Liver (tissue), 9 donors: ENCODE measurements around the gene SERPINF2. TPM values are rescaled to one million over a fixed set of nuclear protein-coding genes. Genes with fewer than 3 reads are reported as not detected.

ENCODE experiments used
- DNase-seq: peaks from one replicate; pipeline ENCODE4 v3.0.0-alpha.2; 2017; ENCODE audit warnings: low spot score
- H3K27ac ChIP-seq, 2 donors: one replicate each; pipeline ENCODE4 v1.7.0; 2013; ENCODE audit warnings: inconsistent platforms in 2 of 2, low read length in 2 of 2, control low read depth in 1 of 2, low read depth in 1 of 2, mild to moderate bottlenecking in 1 of 2
- H3K27me3 ChIP-seq, 4 donors: one replicate each; pipeline versions ENCODE4 v1.6.1 to v1.7.0; 2013; ENCODE audit warnings: low read length in 3 of 4, inconsistent platforms in 1 of 4, mild to moderate bottlenecking in 1 of 4, moderate library complexity in 1 of 4; ENCODE audit not compliant: control insufficient read depth in 4 of 4, insufficient read depth in 4 of 4
- H3K36me3 ChIP-seq, 4 donors: one replicate each; pipeline versions ENCODE4 v1.6.1 to v1.7.0; 2013; ENCODE audit warnings: low read length in 3 of 4, mild to moderate bottlenecking in 3 of 4, low read depth in 1 of 4, moderate library complexity in 1 of 4; ENCODE audit not compliant: control insufficient read depth in 4 of 4, insufficient read depth in 3 of 4
- H3K4me1 ChIP-seq, 4 donors: one replicate each; pipeline versions ENCODE4 v1.6.1 to v1.7.0; 2013; ENCODE audit warnings: low read length in 3 of 4, mild to moderate bottlenecking in 3 of 4, moderate library complexity in 1 of 4; ENCODE audit not compliant: control insufficient read depth in 4 of 4, insufficient read depth in 4 of 4
- H3K4me3 ChIP-seq, 3 donors: one replicate each; pipeline versions ENCODE4 v1.6.1 to v1.7.0; 2013; ENCODE audit warnings: low read length in 3 of 3, control low read depth in 1 of 3, low read depth in 1 of 3, mild to moderate bottlenecking in 1 of 3
- H3K9ac ChIP-seq, 2 donors: one replicate each; pipeline ENCODE4 v1.7.0; 2013; ENCODE audit warnings: low read length in 2 of 2, mild to moderate bottlenecking in 2 of 2, moderate library complexity in 2 of 2, control low read depth in 1 of 2, low read depth in 1 of 2
- H3K9me3 ChIP-seq, 4 donors: one replicate each; pipeline versions ENCODE4 v1.6.1 to v1.7.0; 2013; ENCODE audit warnings: low read length in 3 of 4; ENCODE audit not compliant: control insufficient read depth in 4 of 4
- EGR1 ChIP-seq, 2 donors: IDR thresholded peaks; 2 replicates each; pipeline ENCODE4 v1.6.1; 2016 to 2018; ENCODE audit warnings: antibody characterized with exemption in 2 of 2, low read depth in 2 of 2
- FOXA1 ChIP-seq: IDR thresholded peaks from 2 replicates; pipeline ENCODE4 v1.6.1; 2016; ENCODE audit warnings: antibody characterized with exemption
- FOXA2 ChIP-seq: IDR thresholded peaks from 2 replicates; pipeline ENCODE4 v1.6.1; 2016; ENCODE audit warnings: antibody characterized with exemption
- GABPA ChIP-seq, 2 donors: IDR thresholded peaks in 1 of 2; conservative IDR thresholded peaks in 1 of 2; 2 replicates each; pipeline ENCODE4 v1.6.1; 2016; ENCODE audit warnings: antibody characterized with exemption in 2 of 2, mild to moderate bottlenecking in 1 of 2, moderate library complexity in 1 of 2
- HNF4A ChIP-seq, 2 donors: conservative IDR thresholded peaks; 2 replicates each; pipeline ENCODE4 v1.6.1; 2016; ENCODE audit warnings: antibody characterized with exemption in 2 of 2, mild to moderate bottlenecking in 2 of 2
- HNF4G ChIP-seq: IDR thresholded peaks from 2 replicates; pipeline ENCODE4 v1.6.1; 2016; ENCODE audit warnings: antibody characterized with exemption
- JUND ChIP-seq, 2 donors: IDR thresholded peaks; 2 replicates each; pipeline ENCODE4 v1.6.1; 2016; ENCODE audit warnings: antibody characterized with exemption in 2 of 2
- NR2F2 ChIP-seq: IDR thresholded peaks from 2 replicates; pipeline ENCODE4 v1.6.1; 2016; ENCODE audit warnings: antibody characterized with exemption
- RAD21 ChIP-seq, 2 donors: IDR thresholded peaks; 2 replicates each; pipeline ENCODE4 v1.6.1; 2016; ENCODE audit warnings: antibody characterized with exemption in 2 of 2, mild to moderate bottlenecking in 2 of 2
- RXRA ChIP-seq, 2 donors: IDR thresholded peaks; 2 replicates each; pipeline ENCODE4 v1.6.1; 2017 to 2018; ENCODE audit warnings: antibody characterized with exemption in 2 of 2, mild to moderate bottlenecking in 1 of 2
- SP1 ChIP-seq: IDR thresholded peaks from 2 replicates; pipeline ENCODE4 v1.6.1; 2018; ENCODE audit warnings: antibody characterized with exemption, mild to moderate bottlenecking
- TAF1 ChIP-seq: conservative IDR thresholded peaks from 2 replicates; pipeline ENCODE4 v1.6.1; 2016; ENCODE audit warnings: antibody characterized with exemption, mild to moderate bottlenecking
- YY1 ChIP-seq: IDR thresholded peaks from 2 replicates; pipeline ENCODE4 v1.6.1; 2016; ENCODE audit warnings: antibody characterized with exemption, mild to moderate bottlenecking
- WGBS: extraction: QIAGEN DNeasy Blood & Tissue Kit; methylation state at CpG from one replicate; pipeline ENCODE4 v1.1.7; 2013; 5-methylcytosine and 5-hydroxymethylcytosine counted together
- polyA plus RNA-seq, 2 donors: library from polyadenylated mRNA; stranded (reverse) in 1 of 2; unstranded in 1 of 2; fragments of 200-250 nt in 1 of 2; fragments of >200 nt in 1 of 2; fragmentation: Nextera tagmentation in 1 of 2; extraction: Ambion mirVana in 1 of 2; gene quantifications; one replicate each; pipeline versions ENCODE4 v1.2.1 to v1.2.3, GENCODE V29; 2013 to 2015
- total RNA-seq, 2 donors: library from RNA; depleted of rRNA; stranded (reverse); fragments of >200 nt; gene quantifications; one replicate each; pipeline ENCODE4 v1.2.3, GENCODE V29; 2014
- TF ChIP-seq, protein P1 (sequence below): fragments of 150-350 bp; IDR thresholded peaks from 2 replicates; pipeline ENCODE4 v1.5.1; 2017; ENCODE audit warnings: improper control_type of control experiment, low read depth, low read length; ENCODE audit not compliant: missing input control
- TF ChIP-seq, protein P2 (sequence below): IDR thresholded peaks from 2 replicates; pipeline ENCODE4 v1.6.1; 2016; ENCODE audit warnings: antibody characterized with exemption
- TF ChIP-seq, protein P3 (sequence below): IDR thresholded peaks from 2 replicates; pipeline ENCODE4 v1.6.1; 2016; ENCODE audit warnings: antibody characterized with exemption
- TF ChIP-seq, protein P4 (sequence below): IDR thresholded peaks from 2 replicates; pipeline ENCODE4 v1.6.1; 2016; ENCODE audit warnings: antibody characterized with exemption, mild to moderate bottlenecking
- TF ChIP-seq, protein P5 (sequence below): IDR thresholded peaks from 2 replicates; pipeline ENCODE4 v1.6.1; 2016; ENCODE audit warnings: antibody characterized with exemption
- donor health status: healthy.
- donor health status: healthy.
- donor health status: healthy.
- donor health status: healthy.
- donor health status: healthy.

SERPINF2 gene
- total and polyA plus RNA-seq, 4 donors, result 477 to 1,248 (median 675) TPM

DNA sequence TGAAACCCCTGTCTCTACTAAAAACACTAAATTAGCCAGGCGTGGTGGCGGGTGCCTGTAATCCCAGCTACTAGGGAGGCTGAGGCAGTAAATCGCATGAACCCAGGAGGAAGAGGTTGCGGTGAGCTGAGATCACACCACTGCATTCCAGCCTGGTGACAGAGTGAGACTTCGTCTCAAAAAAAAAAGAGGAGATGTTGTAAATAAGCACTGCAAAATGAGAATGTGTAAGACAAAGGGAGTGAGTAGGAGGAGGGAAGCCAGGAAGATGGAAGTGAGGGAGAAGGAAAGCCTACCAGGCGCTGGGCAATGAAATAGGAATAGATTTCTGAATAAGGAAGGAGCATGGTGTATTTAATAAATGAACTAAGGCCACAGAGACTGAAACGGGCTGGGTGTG is 49.3 kb upstream of the SERPINF2 start:
- no peak for DNase-seq
- Histone ChIP-seq H3K9ac (no peak overlapping the region), H3K27ac (no peak overlapping the region), H3K9me3 (no peaks in the 10 kb centered on the region), H3K4me1 (no peaks in the 10 kb centered on the region), H3K27me3 (no peaks in the 10 kb centered on the region), H3K36me3 (no peaks in the 10 kb centered on the region), H3K4me3 (no peak overlapping the region)
- TF ChIP-seq, protein P1, sequence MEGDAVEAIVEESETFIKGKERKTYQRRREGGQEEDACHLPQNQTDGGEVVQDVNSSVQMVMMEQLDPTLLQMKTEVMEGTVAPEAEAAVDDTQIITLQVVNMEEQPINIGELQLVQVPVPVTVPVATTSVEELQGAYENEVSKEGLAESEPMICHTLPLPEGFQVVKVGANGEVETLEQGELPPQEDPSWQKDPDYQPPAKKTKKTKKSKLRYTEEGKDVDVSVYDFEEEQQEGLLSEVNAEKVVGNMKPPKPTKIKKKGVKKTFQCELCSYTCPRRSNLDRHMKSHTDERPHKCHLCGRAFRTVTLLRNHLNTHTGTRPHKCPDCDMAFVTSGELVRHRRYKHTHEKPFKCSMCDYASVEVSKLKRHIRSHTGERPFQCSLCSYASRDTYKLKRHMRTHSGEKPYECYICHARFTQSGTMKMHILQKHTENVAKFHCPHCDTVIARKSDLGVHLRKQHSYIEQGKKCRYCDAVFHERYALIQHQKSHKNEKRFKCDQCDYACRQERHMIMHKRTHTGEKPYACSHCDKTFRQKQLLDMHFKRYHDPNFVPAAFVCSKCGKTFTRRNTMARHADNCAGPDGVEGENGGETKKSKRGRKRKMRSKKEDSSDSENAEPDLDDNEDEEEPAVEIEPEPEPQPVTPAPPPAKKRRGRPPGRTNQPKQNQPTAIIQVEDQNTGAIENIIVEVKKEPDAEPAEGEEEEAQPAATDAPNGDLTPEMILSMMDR, result no peak
- TF ChIP-seq, protein P2, sequence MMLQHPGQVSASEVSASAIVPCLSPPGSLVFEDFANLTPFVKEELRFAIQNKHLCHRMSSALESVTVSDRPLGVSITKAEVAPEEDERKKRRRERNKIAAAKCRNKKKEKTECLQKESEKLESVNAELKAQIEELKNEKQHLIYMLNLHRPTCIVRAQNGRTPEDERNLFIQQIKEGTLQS, result no peak
- TF ChIP-seq, protein P3, sequence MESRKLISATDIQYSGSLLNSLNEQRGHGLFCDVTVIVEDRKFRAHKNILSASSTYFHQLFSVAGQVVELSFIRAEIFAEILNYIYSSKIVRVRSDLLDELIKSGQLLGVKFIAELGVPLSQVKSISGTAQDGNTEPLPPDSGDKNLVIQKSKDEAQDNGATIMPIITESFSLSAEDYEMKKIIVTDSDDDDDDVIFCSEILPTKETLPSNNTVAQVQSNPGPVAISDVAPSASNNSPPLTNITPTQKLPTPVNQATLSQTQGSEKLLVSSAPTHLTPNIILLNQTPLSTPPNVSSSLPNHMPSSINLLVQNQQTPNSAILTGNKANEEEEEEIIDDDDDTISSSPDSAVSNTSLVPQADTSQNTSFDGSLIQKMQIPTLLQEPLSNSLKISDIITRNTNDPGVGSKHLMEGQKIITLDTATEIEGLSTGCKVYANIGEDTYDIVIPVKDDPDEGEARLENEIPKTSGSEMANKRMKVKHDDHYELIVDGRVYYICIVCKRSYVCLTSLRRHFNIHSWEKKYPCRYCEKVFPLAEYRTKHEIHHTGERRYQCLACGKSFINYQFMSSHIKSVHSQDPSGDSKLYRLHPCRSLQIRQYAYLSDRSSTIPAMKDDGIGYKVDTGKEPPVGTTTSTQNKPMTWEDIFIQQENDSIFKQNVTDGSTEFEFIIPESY, result no peak
- no peak for TF ChIP-seq TAF1
- no peak for TF ChIP-seq FOXA1
- TF ChIP-seq EGR1 (IDR thresholded peaks at IDR 0.05; ENCODE audit: low read depth in 2 of 2), result no peak
- TF ChIP-seq, protein P4, sequence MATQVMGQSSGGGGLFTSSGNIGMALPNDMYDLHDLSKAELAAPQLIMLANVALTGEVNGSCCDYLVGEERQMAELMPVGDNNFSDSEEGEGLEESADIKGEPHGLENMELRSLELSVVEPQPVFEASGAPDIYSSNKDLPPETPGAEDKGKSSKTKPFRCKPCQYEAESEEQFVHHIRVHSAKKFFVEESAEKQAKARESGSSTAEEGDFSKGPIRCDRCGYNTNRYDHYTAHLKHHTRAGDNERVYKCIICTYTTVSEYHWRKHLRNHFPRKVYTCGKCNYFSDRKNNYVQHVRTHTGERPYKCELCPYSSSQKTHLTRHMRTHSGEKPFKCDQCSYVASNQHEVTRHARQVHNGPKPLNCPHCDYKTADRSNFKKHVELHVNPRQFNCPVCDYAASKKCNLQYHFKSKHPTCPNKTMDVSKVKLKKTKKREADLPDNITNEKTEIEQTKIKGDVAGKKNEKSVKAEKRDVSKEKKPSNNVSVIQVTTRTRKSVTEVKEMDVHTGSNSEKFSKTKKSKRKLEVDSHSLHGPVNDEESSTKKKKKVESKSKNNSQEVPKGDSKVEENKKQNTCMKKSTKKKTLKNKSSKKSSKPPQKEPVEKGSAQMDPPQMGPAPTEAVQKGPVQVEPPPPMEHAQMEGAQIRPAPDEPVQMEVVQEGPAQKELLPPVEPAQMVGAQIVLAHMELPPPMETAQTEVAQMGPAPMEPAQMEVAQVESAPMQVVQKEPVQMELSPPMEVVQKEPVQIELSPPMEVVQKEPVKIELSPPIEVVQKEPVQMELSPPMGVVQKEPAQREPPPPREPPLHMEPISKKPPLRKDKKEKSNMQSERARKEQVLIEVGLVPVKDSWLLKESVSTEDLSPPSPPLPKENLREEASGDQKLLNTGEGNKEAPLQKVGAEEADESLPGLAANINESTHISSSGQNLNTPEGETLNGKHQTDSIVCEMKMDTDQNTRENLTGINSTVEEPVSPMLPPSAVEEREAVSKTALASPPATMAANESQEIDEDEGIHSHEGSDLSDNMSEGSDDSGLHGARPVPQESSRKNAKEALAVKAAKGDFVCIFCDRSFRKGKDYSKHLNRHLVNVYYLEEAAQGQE, result no peak
- no peak for TF ChIP-seq RAD21 (IDR thresholded peaks at IDR 0.05)
- no peak for TF ChIP-seq JUND (IDR thresholded peaks at IDR 0.05)
- no peak for TF ChIP-seq FOXA2
- no peak for TF ChIP-seq HNF4A (conservative IDR thresholded peaks at IDR 0.05)
- TF ChIP-seq YY1, result no peak
- no peak for TF ChIP-seq GABPA (IDR thresholded peaks at IDR 0.05 in 1 of 2, conservative IDR thresholded peaks at IDR 0.05 in 1 of 2)
- TF ChIP-seq, protein P5, sequence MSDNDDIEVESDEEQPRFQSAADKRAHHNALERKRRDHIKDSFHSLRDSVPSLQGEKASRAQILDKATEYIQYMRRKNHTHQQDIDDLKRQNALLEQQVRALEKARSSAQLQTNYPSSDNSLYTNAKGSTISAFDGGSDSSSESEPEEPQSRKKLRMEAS, result no peak
- no peak for TF ChIP-seq HNF4G
- no peak for TF ChIP-seq NR2F2
- no peak for TF ChIP-seq RXRA (IDR thresholded peaks at IDR 0.05)
- TF ChIP-seq SP1, result no peak
- WGBS, result 91% methylated on average over 7 of the region's 7 CpGs
